Measurements from ENCODE around the gene RRAGD. TPM values are rescaled to one million over a fixed set of nuclear protein-coding genes. Genes with fewer than 3 reads are reported as not detected.

Gene RRAGD
- total RNA-seq, 2 experiments from 2014 or later, result 9.0 to 10.2 TPM

- H3K36me3 Mint-ChIP-seq (ENCODE audit: low read depth), result no peaks in the 10 kb centered on the region
Measured at GRCh38 chr6:89385846-89386245, 26.2 kb downstream of the RRAGD start.

GRCh38 chr6:89385156-89385667 lies 26.9 kb downstream of the RRAGD start:
- intact Hi-C loops (cut with DNase I, micrococcal nuclease), result no loop called here
- no peak overlapping the region for H3K27ac ChIP-seq (ENCODE audit: low read depth in 1 of 2, low read length in 2 of 2)
- H3K4me3 Mint-ChIP-seq, result no peak overlapping the region
- no peaks in the 10 kb centered on the region for H3K9me3 ChIP-seq (ENCODE audit: control insufficient read depth in 1 of 2, insufficient read depth in 1 of 2, low read length in 2 of 2)
- TF ChIP-seq, protein P1, sequence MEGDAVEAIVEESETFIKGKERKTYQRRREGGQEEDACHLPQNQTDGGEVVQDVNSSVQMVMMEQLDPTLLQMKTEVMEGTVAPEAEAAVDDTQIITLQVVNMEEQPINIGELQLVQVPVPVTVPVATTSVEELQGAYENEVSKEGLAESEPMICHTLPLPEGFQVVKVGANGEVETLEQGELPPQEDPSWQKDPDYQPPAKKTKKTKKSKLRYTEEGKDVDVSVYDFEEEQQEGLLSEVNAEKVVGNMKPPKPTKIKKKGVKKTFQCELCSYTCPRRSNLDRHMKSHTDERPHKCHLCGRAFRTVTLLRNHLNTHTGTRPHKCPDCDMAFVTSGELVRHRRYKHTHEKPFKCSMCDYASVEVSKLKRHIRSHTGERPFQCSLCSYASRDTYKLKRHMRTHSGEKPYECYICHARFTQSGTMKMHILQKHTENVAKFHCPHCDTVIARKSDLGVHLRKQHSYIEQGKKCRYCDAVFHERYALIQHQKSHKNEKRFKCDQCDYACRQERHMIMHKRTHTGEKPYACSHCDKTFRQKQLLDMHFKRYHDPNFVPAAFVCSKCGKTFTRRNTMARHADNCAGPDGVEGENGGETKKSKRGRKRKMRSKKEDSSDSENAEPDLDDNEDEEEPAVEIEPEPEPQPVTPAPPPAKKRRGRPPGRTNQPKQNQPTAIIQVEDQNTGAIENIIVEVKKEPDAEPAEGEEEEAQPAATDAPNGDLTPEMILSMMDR (IDR thresholded peaks at IDR 0.05), result no peak
- H3K4me3 ChIP-seq (ENCODE audit: low read length), result no peak overlapping the region
- POLR2A ChIA-PET, result no interaction called here
- no peaks in the 10 kb centered on the region for H3K27me3 ChIP-seq (ENCODE audit: control insufficient read depth in 1 of 2, insufficient read depth in 2 of 2, low read length in 2 of 2)
- H3K36me3 Mint-ChIP-seq (ENCODE audit: low read depth), result no peaks in the 10 kb centered on the region
- H3K36me3 ChIP-seq (ENCODE audit: insufficient read depth, low read length), result no peaks in the 10 kb centered on the region
- H3K27ac Mint-ChIP-seq, result no peak overlapping the region
- no peak for DNase-seq
- no peaks in the 10 kb centered on the region for H3K27me3 Mint-ChIP-seq
- H3K9me3 Mint-ChIP-seq, result peaks cover 1% of the 10 kb centered on the region
- CTCF ChIA-PET, result no interaction called here
- no peak for ATAC-seq (ENCODE audit: poor library complexity)
- H3K4me1 ChIP-seq (ENCODE audit: insufficient read depth, low read length), result no peaks in the 10 kb centered on the region
- no peaks in the 10 kb centered on the region for H3K4me1 Mint-ChIP-seq (ENCODE audit: low read depth)

More at GRCh38 chr6:89385846-89386245, 26.2 kb downstream of the RRAGD start:
- TF ChIP-seq, protein P1 (IDR thresholded peaks at IDR 0.05), result no peak
- Histone ChIP-seq H3K9me3 (ENCODE audit: control insufficient read depth in 1 of 2, insufficient read depth in 1 of 2, low read length in 2 of 2) (no peaks in the 10 kb centered on the region), H3K4me1 (ENCODE audit: insufficient read depth, low read length) (no peaks in the 10 kb centered on the region), H3K27ac (ENCODE audit: low read depth in 1 of 2, low read length in 2 of 2) (no peak overlapping the region), H3K4me3 (ENCODE audit: low read length) (no peak overlapping the region), H3K36me3 (ENCODE audit: insufficient read depth, low read length) (no peaks in the 10 kb centered on the region), H3K27me3 (ENCODE audit: control insufficient read depth in 1 of 2, insufficient read depth in 2 of 2, low read length in 2 of 2) (no peaks in the 10 kb centered on the region)
- ATAC-seq (ENCODE audit: poor library complexity) (no peak), DNase-seq (no peak)
- intact Hi-C loops (cut with DNase I, micrococcal nuclease), result no loop called here
- no peak overlapping the region for H3K4me3 Mint-ChIP-seq
- H3K27me3 Mint-ChIP-seq, result no peaks in the 10 kb centered on the region
- POLR2A ChIA-PET, result no interaction called here
- H3K9me3 Mint-ChIP-seq, result peaks cover 2% of the 10 kb centered on the region
- H3K4me1 Mint-ChIP-seq (ENCODE audit: low read depth), result no peaks in the 10 kb centered on the region
- no peak overlapping the region for H3K27ac Mint-ChIP-seq
- CTCF ChIA-PET, result no interaction called here

GRCh38 chr6:89381031-89381430 lies 31.0 kb downstream of the RRAGD start:
- Histone ChIP-seq H3K4me1 (ENCODE audit: insufficient read depth, low read length) (no peaks in the 10 kb centered on the region), H3K9me3 (ENCODE audit: control insufficient read depth in 1 of 2, insufficient read depth in 1 of 2, low read length in 2 of 2) (no peaks in the 10 kb centered on the region), H3K27me3 (ENCODE audit: control insufficient read depth in 1 of 2, insufficient read depth in 2 of 2, low read length in 2 of 2) (no peaks in the 10 kb centered on the region), H3K27ac (ENCODE audit: low read depth in 1 of 2, low read length in 2 of 2) (no peak overlapping the region), H3K36me3 (ENCODE audit: insufficient read depth, low read length) (no peaks in the 10 kb centered on the region), H3K4me3 (ENCODE audit: low read length) (no peak overlapping the region)
- ChIA-PET CTCF (interaction anchor here (0.9 kb wide), 1 partner anchor 9 kb away, joined by 4 read pairs; no protein-coding TSS in a partner anchor), POLR2A (no interaction called here)
- Mint-ChIP-seq H3K27me3 (no peaks in the 10 kb centered on the region), H3K4me3 (no peak overlapping the region), H3K36me3 (ENCODE audit: low read depth) (no peaks in the 10 kb centered on the region), H3K9me3 (no peaks in the 10 kb centered on the region), H3K4me1 (ENCODE audit: low read depth) (peaks cover 4% of the 10 kb centered on the region), H3K27ac (no peak overlapping the region)
- intact Hi-C loops (cut with DNase I, micrococcal nuclease), result no loop called here
- TF ChIP-seq, protein P1 (IDR thresholded peaks at IDR 0.05), result no peak
- DNase-seq (no peak), ATAC-seq (ENCODE audit: poor library complexity) (no peak)
